GM12865 (cell line): ENCODE results near the gene OTOF.

Experiments used
- DNase-seq: peaks from one replicate; pipeline ENCODE4 v3.0.0; 2010; ENCODE audit warnings: low read depth
- H3K4me3 ChIP-seq: 2 replicates; pipeline ENCODE4 v1.5.1; 2011; ENCODE audit warnings: mild to moderate bottlenecking, low read depth, low read length, control low read depth
- CTCF ChIP-seq: IDR thresholded peaks from 2 replicates; pipeline ENCODE4 v1.5.1; 2011; ENCODE audit warnings: low read length, control low read depth, low read depth, inconsistent platforms; ENCODE audit not compliant: insufficient read depth; ENCODE audit errors: missing control alignments

OTOF gene

DNA sequence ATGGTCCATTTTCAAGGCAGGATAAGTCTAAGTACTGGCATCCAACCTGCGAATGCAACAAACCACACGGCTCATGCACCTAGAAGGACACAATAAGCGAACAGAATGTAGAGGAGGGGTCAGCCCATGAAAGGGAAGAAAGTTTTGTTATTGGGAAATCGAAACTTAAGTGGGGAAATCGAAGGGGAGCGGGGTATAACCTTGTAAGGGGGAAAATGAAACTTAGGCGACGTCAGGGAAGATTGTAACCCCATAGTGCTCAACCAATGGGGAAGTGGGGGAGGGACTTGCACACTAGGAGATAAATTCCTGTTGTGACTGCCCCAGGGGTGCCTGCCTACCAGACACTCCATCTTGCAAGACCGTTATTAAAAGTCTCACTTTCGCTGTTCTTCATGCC is 15.6 kb upstream of the OTOF start:
- peak; percentile 15 for DNase-seq
- H3K4me3 ChIP-seq = no peak overlapping the region
- no peak for TF ChIP-seq CTCF

- no peak for TF ChIP-seq CTCF
- H3K4me3 ChIP-seq = no peak overlapping the region
- no peak for DNase-seq
Measured at GRCh38 chr2:26492749-26493515, 15.0 kb upstream of the OTOF start.

DNA sequence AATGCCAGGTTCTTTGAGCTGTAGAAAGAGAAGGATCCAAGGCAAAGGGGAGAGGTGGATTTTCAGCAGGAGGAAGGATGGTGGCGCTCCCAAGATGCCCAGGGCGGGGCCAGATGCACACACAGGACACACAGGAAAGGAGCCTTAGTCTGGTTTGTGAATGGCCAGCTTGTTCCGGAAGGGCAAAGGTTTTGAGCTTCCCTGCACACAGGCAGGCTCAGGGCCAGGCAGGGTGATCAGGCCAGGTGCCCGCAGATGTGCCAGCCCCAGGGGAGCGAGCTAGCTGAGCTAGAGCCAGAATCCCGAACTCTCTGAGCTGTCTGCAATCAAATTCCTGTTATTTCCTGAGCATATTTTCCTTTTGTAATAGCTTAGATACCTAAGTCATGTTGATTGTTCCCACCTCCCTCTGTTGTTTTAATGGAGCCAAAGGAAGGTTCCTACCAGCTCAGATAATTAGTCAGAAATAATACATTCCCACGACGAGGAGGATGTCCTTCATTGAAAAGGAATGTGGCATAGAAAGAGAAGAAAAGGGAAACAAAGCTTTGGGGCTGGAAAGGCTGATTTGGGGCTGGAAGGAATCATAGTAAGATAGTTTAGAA is 13.7 kb upstream of the OTOF start:
- H3K4me3 ChIP-seq = no peak overlapping the region
- DNase-seq = no peak
- no peak for TF ChIP-seq CTCF

DNA sequence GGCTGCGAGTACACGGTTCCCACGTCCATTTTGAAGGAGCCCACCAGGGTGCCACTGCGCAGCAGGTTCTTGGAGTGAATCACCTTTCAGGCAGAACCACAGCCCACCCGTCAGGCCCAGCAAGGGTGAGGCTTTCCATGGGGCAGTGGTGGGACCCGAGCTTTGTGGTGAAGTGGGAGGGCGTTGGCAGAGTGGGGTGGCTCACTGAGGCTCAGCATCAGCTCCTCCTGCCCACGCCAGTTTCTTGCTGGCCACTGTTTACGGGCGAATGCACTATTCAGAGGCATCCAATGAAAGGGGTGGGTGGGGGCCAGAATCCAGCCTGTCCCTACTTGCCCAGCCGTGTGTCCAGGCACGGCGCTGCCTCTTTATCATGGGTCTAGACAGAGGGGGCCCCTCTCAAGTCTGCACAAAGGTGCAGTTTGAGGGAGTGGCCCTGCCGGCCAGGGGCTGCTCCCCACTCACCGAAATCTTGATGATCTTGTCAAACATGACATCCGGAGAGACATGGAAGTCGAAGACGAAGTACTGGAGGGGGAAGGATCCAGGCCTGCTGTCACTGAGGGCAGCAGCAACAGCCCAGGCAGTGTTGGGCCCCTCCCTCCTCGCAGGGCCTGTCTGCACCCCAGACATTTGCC is 11.4 kb upstream of the OTOF start:
- H3K4me3 ChIP-seq = no peak overlapping the region
- no peak for DNase-seq
- TF ChIP-seq CTCF = no peak

GRCh38 chr2:26488463-26489212 is 10.7 kb upstream of the OTOF start:
- no peak overlapping the region for H3K4me3 ChIP-seq
- no peak for DNase-seq
- no peak for TF ChIP-seq CTCF

GRCh38 chr2:26487192-26487591 is 9.3 kb upstream of the OTOF start:
- H3K4me3 ChIP-seq = no peak overlapping the region
- TF ChIP-seq CTCF = no peak
- no peak for DNase-seq
